K562 (cell line): ENCODE measurements around the gene OTOP3.

Source experiments
- ARID2 ChIP-seq: fragments of 450-650 bp; IDR thresholded peaks from 2 replicates; pipeline ENCODE4 v1.6.1; 2017; ENCODE audit warnings: antibody characterized with exemption, mild to moderate bottlenecking
- CREB1 ChIP-seq, 2 experiments: sonication (generic) in 1 of 2; formaldehyde crosslinking in 1 of 2; IDR thresholded peaks; 2 replicates each; pipeline versions ENCODE4 v1.6.1 to v1.8.0; 2012 to 2022; ENCODE audit warnings: inconsistent platforms in 1 of 2, mild to moderate bottlenecking in 1 of 2, missing genetic modification reagents in 1 of 2, moderate library complexity in 1 of 2
- EP300 ChIP-seq: IDR thresholded peaks from 2 replicates; pipeline ENCODE4 v1.6.1; 2012; ENCODE audit warnings: low read length, improper control_type of control experiment
- ETV6 ChIP-seq, 3 experiments: fragments of 150-350 bp in 1 of 3; sonication (generic) in 1 of 3; formaldehyde crosslinking in 1 of 3; IDR thresholded peaks; 2 replicates each; pipeline versions ENCODE4 v1.6.1 to v1.8.0; 2014 to 2022; ENCODE audit warnings: borderline replicate concordance in 2 of 3, low read depth in 2 of 3, antibody characterized with exemption in 1 of 3, low read length in 1 of 3, mild to moderate bottlenecking in 1 of 3, missing genetic modification reagents in 1 of 3
- HDAC3 ChIP-seq: fragments of 450-650 bp; IDR thresholded peaks from 2 replicates; pipeline ENCODE4 v1.6.1; 2018; ENCODE audit warnings: borderline replicate concordance, mild to moderate bottlenecking, moderate library complexity; ENCODE audit not compliant: partially characterized antibody
- HMG20A ChIP-seq: fragments of 450-650 bp; formaldehyde crosslinking; conservative IDR thresholded peaks from 2 replicates; pipeline ENCODE4 v1.4.0; 2020; ENCODE audit warnings: mild to moderate bottlenecking, mixed read lengths
- KLF16 ChIP-seq: IDR thresholded peaks from 2 replicates; pipeline ENCODE4 v1.6.1; 2016; ENCODE audit warnings: antibody characterized with exemption
- NFYB ChIP-seq: IDR thresholded peaks from 2 replicates; pipeline ENCODE4 v1.6.1; 2011; ENCODE audit warnings: mild to moderate bottlenecking, moderate library complexity; ENCODE audit not compliant: insufficient read length; ENCODE audit errors: extremely low read depth
- NR2C2 ChIP-seq, 2 experiments: fragments of 200-800 bp in 1 of 2; sonication (Bioruptor generic) in 1 of 2; sonication (generic) in 1 of 2; formaldehyde crosslinking in 1 of 2; IDR thresholded peaks; 2 replicates each; pipeline versions ENCODE4 v1.6.1 to v1.8.0; 2016 to 2022; ENCODE audit warnings: mild to moderate bottlenecking in 1 of 2, missing compliant biosample characterization in 1 of 2, missing genetic modification characterization in 1 of 2, missing genetic modification reagents in 1 of 2
- POLR2A ChIP-seq: fragments of 450-650 bp; conservative IDR thresholded peaks from 2 replicates; pipeline ENCODE4 v1.6.1; 2016

- TF ChIP-seq POLR2A: no peak
- no peak for TF ChIP-seq NR2C2 (CRISPR knock-in tag; IDR thresholded peaks at IDR 0.05)
- TF ChIP-seq NR2C2 (tag; IDR thresholded peaks at IDR 0.05): no peak
- no peak for TF ChIP-seq HDAC3
- no peak for TF ChIP-seq KLF16
- TF ChIP-seq CREB1 (IDR thresholded peaks at IDR 0.05): no peak
- no peak for TF ChIP-seq CREB1 (CRISPR knock-in tag; IDR thresholded peaks at IDR 0.05)
- TF ChIP-seq HMG20A (CRISPR knock-in tag): no peak
- TF ChIP-seq NFYB: no peak
- peak; percentile 61; the same call in 1 of the 2 replicates for TF ChIP-seq ARID2
- no peak for TF ChIP-seq ETV6 (IDR thresholded peaks at IDR 0.05; ENCODE audit: borderline replicate concordance in 1 of 2, low read depth in 2 of 2, low read length in 1 of 2)
- no peak for TF ChIP-seq ETV6 (CRISPR knock-in tag; IDR thresholded peaks at IDR 0.05; ENCODE audit: borderline replicate concordance)
- TF ChIP-seq EP300: no peak
These were observed 18.9 kb upstream of the OTOP3 start for GRCh38 chr17:74916851-74917199.
